AML-193 (cell line): ENCODE measurements around the gene ACAA2.

Experiments
- DNase-seq, 2 experiments: peaks; one replicate each; lab custom pipeline; 2025; lab: John Stamatoyannopoulos, UW

The ACAA2 gene, protein sequence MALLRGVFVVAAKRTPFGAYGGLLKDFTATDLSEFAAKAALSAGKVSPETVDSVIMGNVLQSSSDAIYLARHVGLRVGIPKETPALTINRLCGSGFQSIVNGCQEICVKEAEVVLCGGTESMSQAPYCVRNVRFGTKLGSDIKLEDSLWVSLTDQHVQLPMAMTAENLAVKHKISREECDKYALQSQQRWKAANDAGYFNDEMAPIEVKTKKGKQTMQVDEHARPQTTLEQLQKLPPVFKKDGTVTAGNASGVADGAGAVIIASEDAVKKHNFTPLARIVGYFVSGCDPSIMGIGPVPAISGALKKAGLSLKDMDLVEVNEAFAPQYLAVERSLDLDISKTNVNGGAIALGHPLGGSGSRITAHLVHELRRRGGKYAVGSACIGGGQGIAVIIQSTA

GRCh38 chr18:49813319-49814146, at the start of gene ACAA2:
TSS of gene ACAA2 (minus strand) at chr18:49813533. CDS start at chr18:49813484, 49 bp downstream.
- peak; percentile 74 to 75 for DNase-seq

GRCh38 chr18:49862656-49863385, 49.5 kb upstream of the ACAA2 start:
- no peak for DNase-seq

GRCh38 chr18:49861659-49862058, 48.3 kb upstream of the ACAA2 start:
- DNase-seq = peak; percentile 9 to 12

DNA sequence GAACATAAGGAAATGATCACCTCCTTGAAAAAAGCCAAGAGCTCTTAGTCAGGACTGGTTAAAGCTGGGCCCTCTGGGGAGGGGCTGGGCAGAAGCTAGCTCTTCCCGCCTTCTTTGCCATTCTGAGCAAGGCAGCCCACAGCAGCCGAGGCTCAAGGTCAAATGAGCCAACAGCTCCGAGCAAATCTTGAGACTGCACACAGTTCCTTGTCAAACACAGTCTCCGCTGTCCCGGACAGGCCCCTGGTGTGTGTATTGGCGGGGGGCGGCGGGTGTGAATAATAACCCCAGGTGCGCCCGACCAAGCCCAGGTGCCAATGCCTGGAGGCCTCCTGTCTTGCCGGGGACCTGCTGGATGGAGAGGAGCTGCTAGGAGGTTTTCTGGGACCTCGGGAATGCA, 46.4 kb upstream of the ACAA2 start:
- no peak for DNase-seq

GRCh38 chr18:49859021-49859359, 45.7 kb upstream of the ACAA2 start:
- no peak for DNase-seq

GRCh38 chr18:49858309-49859020, 45.1 kb upstream of the ACAA2 start:
- peak; percentile 14 to 26 for DNase-seq

DNA sequence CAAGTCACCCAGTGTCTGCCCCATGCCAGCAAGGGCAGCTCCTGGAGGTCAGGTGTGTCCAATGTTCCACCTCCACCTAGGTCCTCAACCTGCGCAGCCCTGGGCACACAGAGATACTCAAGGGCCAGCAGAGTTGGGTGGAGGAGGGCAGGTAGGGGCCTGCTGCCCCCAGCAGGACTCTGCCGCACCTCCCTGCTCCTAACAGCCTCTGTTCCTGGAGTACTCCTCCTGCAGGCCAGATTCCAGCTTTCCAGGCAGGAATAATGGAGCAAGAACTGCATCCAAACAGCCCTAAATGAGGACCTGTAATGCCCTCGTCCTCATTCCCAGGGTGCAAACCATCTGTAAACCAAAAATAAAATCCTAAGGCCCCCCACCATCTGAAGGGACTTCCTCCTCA, 44.4 kb upstream of the ACAA2 start:
- DNase-seq = no peak

DNA sequence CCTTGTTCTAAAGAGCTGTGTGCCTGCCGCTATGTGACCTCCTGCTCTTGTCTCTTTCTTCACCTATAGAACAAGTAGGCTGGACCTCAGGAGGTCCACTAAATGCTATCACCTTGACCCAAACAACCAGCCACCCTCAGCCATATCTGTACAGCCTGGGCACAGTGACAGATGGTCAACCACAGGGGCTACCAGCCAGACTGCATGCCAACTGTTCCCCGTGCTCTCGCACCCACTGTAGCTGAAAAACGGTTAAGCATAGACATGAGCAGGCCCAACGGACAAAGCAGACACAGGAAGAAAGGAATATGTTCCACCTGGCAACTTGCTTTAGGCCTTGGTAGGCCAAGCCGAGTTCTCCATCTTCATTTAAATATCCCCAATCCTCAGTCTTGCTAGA, 43.2 kb upstream of the ACAA2 start:
- no peak for DNase-seq

GRCh38 chr18:49855711-49856415, 42.5 kb upstream of the ACAA2 start:
- DNase-seq = no peak

DNA sequence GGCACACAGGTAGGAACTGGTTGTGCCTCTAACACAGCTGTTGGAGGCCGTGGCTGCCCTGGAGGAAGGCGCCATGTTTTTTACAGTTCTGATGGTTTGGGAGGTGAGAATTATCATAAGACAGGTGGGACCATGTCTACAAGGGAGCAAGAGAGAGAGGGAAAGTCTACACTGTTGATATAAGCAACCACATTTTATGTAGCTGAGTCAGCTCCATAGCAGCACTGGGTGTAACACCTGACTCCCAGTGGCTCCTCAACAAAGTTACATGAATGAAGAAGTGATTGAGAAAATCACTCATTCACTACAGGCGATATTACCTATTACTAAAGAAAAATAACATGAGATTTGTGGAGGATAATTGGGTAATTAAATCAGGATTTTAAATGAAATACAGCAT, 41.3 kb upstream of the ACAA2 start:
- DNase-seq = no peak

DNA sequence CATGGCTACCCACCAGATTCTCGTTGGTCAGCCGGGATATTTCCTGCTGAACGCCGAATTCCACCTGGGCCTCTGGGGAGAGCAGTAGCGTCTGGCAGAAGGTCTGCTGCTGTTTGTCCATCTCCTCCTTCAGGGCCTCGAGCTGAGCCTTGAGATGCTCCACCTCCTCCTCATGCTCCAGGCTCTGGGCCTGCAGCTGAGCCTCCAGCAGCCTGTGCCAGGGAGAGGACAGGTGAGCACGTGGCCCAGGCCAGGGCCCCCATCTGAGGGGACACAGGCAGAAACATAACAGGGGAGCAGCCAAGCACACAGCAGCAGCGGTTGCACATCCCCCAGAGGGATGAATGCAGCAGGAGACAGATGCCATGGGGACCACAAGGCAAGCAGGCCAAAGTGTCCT, 40.1 kb upstream of the ACAA2 start:
- no peak for DNase-seq

- DNase-seq = no peak
These were observed 39.7 kb upstream of the ACAA2 start for GRCh38 chr18:49853011-49853410.

- DNase-seq = no peak
These were observed 38.3 kb upstream of the ACAA2 start for GRCh38 chr18:49851624-49852023.

DNA sequence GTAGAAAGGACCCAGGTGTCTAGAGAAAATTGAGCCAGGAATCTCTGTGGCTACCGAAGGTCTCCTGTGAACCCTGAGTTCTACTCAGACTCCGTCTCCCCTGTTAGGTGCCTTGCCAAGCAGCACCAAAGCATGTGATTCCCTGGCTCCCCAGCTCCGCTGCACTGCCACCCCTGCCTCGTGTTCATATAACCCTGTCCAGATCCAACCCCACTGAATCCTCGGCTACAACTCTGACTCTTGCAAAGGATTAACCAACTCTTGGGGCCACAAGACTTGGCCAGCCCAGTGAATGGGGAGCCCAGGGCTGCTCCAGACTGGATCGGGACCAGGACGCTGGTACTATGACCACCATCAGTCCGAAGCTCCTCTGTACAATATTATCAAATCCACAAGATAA, 37.3 kb upstream of the ACAA2 start:
- DNase-seq = no peak

DNA sequence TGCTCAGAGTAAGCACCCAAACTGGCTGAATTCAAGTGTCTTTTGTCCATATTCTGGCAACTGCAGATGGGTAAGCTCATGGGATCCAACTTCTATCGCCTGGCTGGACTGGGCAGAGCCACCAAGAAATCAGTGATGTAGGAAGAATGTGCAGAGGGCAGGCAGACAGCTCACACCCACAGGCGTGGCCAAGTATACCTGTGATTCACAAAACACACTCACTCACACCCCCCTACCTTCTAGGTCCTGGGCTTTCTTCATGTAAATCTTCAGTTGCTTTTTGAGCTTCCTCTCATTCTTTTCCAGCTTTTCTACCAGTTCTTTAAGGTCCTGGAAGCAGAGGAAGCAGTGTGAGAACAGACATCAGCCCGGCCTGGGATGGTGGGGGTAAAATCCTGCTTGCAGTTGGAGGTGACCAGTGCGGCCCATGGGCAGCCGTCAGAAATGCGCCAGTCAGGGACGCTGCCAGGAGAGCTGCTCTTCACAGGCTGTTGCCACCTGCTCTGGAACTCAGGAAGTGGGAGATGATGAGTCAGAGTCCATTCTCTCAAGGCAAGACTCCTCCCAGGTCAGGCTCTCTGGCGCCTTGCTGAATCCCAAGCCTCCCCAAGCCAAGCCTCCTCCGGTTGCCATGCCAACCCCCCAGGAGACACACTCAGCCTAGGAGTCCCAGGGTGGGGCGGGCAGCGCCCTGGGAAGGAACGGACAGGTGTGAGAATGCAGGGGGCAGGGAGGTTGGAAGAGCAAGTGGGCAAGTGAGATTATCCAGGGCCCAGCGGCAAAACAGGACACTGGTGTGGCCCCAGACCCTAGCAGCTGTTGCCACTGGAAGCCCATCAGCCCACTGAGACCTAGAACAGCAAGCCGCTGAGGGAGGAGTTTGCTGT, 36.2 kb upstream of the ACAA2 start:
- no peak for DNase-seq

DNA sequence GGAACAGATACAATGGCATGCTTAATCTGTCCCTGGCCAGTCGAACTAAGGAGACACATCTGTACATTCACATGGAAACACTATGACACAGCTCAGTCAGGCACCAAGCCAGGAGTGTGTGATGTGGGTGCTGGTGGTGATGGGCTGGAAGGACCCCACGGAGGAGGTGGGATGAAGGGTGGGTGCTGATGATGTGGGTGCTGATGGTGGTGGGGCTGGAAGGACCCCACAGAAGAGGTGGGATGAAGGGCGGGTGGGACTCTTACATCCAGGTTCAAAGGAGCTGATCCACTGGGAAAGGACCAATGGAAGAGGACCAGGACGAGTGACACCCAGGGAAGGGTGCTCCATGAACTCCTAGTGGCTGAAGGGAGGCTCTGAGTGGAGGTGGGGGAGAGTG, 34.8 kb upstream of the ACAA2 start:
- no peak for DNase-seq

DNA sequence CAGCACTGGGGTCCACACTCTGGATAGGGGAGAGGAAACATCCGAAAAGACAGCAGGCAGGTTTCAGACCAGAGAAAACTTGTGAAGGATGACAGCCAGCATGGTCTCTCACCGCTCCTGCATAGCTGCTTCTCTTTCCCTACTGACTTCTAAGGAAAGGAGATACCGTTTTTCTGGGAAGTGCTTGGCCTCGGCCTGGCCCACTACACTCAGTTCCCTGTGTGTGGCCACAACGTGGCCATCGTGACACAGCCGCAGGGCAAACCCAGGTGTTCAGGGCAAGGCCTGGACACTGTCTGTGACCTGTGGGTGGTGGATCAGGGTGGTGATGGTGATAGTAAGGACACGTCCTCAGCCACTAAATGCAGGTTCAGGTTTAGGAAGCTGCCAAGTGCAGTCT, 34.2 kb upstream of the ACAA2 start:
- DNase-seq = no peak

- DNase-seq = no peak
These were observed 33.6 kb upstream of the ACAA2 start for GRCh38 chr18:49846718-49847470.

GRCh38 chr18:49846361-49846662, 33.0 kb upstream of the ACAA2 start:
- DNase-seq = no peak
